ENCODE data around the gene MEIOSIN.
"Not testable (repeated sequence)": the region's sequence is repeated elsewhere in the genome, so short reads cannot be mapped to it uniquely, and the experiment has no call there.

MEIOSIN gene

DNA sequence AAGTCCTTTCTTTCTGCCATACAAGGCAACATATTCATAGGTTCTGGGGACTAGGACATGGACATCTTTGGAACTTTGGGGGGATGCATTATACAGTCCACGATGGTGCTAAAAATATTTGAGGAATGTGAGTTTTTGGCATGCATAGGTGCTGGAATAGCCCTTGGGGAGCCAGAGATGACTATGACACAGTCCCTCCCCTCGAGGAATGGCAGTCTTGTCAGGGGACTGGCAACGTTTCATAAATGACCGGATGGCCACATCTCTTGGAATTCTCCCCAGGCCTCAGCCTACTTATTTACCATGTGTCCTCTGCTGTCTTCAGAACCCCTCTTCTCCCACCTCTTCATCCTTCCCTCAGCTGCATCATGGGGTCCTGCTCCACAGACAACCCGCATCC, 13.6 kb downstream of the MEIOSIN start:
- no peak for TF ChIP-seq ZNF274 (IDR thresholded peaks at IDR 0.05; ENCODE audit: low read depth, low read length)

GRCh38 chr19:45747513-45747912, 14.3 kb downstream of the MEIOSIN start:
- no peak for TF ChIP-seq ZNF274 (IDR thresholded peaks at IDR 0.05; ENCODE audit: low read depth, low read length)
- H3K4me3 ChIP-seq (ENCODE audit: low read length): no peak overlapping the region

More for the DNA sequence above, 13.6 kb downstream of the MEIOSIN start:
- H3K4me3 ChIP-seq (ENCODE audit: low read length): no peak overlapping the region

DNA sequence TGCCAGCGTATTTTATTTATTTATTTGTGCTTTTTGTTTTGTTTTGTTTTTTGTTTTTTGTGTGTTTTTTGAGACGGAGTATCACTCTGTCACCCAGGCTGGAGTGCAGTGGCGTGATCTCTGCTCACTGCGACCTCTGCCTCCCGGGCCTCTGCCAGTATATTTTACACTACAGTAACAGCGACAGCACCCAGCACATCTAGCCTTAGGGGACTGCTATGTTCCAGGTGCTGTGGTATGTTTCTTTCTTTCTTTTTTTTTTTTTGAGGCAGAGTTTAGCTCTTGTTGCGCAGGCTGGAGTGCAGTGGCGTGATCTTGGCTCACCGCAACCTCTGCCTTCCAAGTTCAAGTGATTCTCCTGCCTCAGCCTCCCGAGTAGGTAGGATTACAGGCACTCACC, 18.2 kb downstream of the MEIOSIN start:
- H3K4me3 ChIP-seq (ENCODE audit: low read length): not testable (repeated sequence)

DNA sequence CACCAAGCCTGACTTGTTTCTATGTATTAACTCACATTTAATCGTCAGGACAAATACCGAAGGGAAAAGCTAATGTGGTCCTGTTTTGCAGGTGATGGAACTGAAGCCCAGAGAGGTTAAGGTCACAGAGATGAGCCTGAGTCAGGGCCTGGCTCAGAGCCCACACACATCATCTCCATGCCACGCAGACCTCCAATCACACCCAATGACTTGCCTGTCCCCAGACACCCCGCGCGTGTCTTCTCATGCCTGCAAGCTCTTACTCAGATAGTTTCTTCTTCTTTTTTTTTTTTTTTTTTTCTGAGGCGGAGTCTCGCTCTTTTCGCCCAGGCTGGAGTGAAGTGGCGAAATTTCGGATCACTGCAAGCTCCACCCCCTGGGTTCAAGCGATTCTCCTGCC, 19.4 kb downstream of the MEIOSIN start:
- no peak overlapping the region for H3K4me3 ChIP-seq (ENCODE audit: low read length)
- no peak for TF ChIP-seq ZNF274 (IDR thresholded peaks at IDR 0.05; ENCODE audit: low read depth, low read length)

GRCh38 chr19:45753548-45753947, 20.3 kb downstream of the MEIOSIN start:
- no peak overlapping the region for H3K4me3 ChIP-seq (ENCODE audit: low read length)
- TF ChIP-seq ZNF274 (IDR thresholded peaks at IDR 0.05; ENCODE audit: low read depth, low read length): no peak

GRCh38 chr19:45754323-45754722, 21.1 kb downstream of the MEIOSIN start:
- TF ChIP-seq ZNF274 (IDR thresholded peaks at IDR 0.05; ENCODE audit: low read depth, low read length): no peak
- H3K4me3 ChIP-seq (ENCODE audit: low read length): no peak overlapping the region

DNA sequence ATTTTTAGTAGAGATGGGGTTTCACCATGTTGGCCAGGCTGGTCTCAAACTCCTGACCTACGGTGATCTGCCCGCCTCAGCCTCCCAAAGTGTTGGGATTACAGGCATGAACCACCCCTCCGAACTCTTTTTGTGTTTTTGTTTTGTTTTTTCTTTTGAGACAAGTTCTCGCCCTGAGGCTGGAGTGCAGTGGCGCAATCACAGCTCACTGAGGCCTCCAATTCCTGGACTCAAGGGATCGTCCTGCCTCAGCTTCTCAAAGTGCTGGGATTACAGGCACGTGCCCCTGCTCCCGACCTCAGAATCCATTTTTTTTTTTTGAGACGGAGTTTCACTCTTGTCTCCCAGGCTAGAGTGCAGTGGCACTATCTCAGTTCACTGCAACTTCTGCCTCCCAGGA, 24.5 kb downstream of the MEIOSIN start:
- H3K4me3 ChIP-seq (ENCODE audit: low read length): no peak overlapping the region
- TF ChIP-seq ZNF274 (IDR thresholded peaks at IDR 0.05; ENCODE audit: low read depth, low read length): no peak

DNA sequence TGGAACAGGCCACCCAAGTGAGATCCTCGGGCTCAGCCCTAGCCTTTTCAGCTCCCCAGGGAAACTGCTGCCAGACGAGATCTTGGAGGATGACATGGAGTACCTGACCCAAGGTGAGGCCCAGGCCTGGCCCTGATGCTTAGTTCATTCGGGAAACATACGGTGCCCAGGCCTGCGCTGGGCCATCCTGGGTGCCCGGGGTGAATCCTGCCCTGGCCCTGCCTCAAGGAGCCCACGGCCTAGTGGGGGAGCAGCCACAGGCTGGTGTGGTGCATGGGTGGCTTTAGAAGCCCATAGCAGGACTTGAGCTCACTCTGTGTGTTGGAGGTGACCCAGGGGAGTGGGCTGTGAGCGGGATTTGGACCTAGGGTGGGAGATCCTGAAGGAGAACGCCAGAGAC, 25.7 kb downstream of the MEIOSIN start:
- TF ChIP-seq ZNF274 (IDR thresholded peaks at IDR 0.05; ENCODE audit: low read depth, low read length): no peak

GRCh38 chr19:45761714-45762113, 28.5 kb downstream of the MEIOSIN start:
- H3K4me3 ChIP-seq (ENCODE audit: low read length): no peak overlapping the region

More for the DNA sequence above, 25.7 kb downstream of the MEIOSIN start:
- no peak overlapping the region for H3K4me3 ChIP-seq (ENCODE audit: low read length)

DNA sequence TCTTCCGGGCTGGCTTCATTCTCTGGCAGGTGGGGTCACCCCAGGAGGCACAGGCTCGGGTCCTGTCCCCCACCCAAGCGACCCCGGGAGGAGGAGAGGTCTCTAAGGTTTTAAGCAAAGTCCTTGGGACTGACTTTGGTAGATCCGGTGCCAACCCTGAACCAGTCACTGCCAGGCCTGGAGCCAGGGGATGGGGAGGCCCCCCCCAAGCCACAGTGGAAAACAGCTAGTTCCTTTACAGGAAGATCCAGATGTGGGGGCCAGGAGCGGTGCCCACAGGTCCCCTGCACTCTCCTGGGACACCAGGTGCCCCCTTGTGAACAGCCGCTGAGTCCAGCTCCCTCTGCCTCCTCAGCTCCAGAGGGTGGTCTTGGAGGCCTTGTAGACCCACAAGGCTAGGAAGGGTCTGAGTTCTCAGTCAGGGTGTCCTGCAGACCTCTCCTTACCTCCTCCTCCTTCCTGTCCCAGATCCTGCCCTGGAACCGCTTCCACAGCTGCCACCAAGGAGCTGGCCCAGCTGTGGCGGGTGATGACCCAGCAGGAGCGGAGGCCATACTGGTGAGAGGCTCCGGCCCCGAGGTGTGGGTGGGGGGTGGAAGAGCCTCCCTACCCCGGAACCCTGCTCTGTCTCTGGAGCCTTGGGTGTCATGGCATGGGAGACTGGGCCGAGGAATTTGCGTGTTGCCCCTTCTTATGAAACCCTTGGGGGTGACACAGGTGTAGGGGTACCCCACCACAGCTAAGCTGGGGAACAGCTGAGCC, 29.8 kb downstream of the MEIOSIN start:
- H3K4me3 ChIP-seq (ENCODE audit: low read length): no peak overlapping the region
- no peak for TF ChIP-seq ZNF274 (IDR thresholded peaks at IDR 0.05; ENCODE audit: low read depth, low read length)

More at GRCh38 chr19:45761714-45762113, 28.5 kb downstream of the MEIOSIN start:
- no peak for TF ChIP-seq ZNF274 (IDR thresholded peaks at IDR 0.05; ENCODE audit: low read depth, low read length)

GRCh38 chr19:45763691-45764294, 30.6 kb downstream of the MEIOSIN start:
- no peak overlapping the region for H3K4me3 ChIP-seq (ENCODE audit: low read length)

GRCh38 chr19:45764475-45764874, 31.2 kb downstream of the MEIOSIN start:
- H3K4me3 ChIP-seq (ENCODE audit: low read length): no peak overlapping the region
- no peak for TF ChIP-seq ZNF274 (IDR thresholded peaks at IDR 0.05; ENCODE audit: low read depth, low read length)

More at GRCh38 chr19:45763691-45764294, 30.6 kb downstream of the MEIOSIN start:
- TF ChIP-seq ZNF274 (IDR thresholded peaks at IDR 0.05; ENCODE audit: low read depth, low read length): no peak

DNA sequence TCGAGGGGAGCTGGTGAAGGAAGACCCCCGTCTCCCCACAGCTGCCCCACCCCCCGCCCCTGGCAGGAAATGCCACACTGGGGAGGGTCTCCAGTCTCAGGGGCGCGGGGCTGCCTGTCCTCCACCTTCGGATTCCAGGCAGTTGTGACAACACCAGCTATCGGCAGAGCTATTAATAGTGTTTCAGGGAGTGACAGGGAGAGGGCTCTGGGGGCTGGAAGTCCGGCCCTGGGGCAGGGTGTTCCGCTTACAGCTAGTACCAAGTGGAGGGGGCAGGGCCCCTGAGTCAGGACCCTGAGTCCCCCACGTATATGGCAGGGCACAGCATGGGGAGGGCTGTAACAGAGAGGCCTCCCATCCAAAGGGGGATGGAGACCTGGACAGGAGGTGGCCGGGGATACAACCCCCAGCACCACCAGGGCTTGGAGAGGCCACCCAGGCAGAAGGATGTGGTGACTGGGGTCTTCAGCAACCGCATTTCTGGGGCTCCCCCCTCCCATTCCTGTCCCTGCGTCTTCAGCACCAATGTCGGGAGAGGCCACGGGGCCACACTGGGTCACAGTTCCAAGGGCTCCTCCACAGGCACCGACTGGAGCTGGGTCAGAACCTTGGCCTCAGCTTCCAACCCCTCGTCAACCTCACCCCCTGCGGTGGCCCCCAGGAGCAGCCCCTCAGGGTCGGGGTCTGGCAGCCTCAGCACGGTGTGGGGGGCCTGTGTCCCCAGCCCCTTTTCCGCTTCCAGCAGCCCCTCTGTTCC, 31.9 kb downstream of the MEIOSIN start:
- no peak for TF ChIP-seq ZNF274 (IDR thresholded peaks at IDR 0.05; ENCODE audit: low read depth, low read length)
- no peak overlapping the region for H3K4me3 ChIP-seq (ENCODE audit: low read length)

DNA sequence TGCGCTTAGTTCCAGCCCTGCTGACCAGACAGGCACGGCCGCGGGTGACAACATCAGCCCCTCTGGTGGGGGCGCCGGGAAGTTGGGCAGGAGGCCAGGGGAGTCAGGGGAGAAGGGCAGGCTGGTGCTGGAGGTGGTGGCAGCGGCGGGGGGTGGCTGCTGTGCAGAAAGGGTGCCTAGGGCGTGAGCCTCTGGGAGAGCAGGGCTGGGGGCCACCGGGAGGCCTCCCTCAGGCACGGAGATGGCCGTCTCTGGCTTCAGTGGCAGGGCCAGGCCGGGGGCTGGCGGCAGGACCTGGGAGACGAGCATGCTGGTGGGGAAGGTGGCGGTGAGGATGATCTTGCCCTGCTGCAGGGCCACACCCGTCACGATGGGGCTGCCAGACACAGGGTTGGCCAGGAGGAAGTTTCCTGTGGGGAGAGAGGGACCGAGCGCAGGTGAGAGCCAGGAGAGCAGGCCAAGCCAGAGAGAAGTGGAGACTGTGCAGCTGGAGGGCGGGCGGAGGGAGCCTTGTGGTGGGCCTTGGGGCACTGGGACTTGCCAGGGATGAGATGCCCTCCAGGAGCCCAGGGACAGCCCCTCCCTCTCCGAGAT, 32.6 kb downstream of the MEIOSIN start:
- TF ChIP-seq ZNF274 (IDR thresholded peaks at IDR 0.05; ENCODE audit: low read depth, low read length): no peak

More for the DNA sequence above, 32.6 kb downstream of the MEIOSIN start:
- no peak overlapping the region for H3K4me3 ChIP-seq (ENCODE audit: low read length)
